Endothelial cell of umbilical vein (primary cell): ENCODE results near the gene CCR8. TPM values are rescaled to one million over a fixed set of nuclear protein-coding genes. Genes with fewer than 3 reads are reported as not detected.

ENCODE experiments used
- BruUV-seq: library from RNA; stranded (reverse); fragments of 400-500 nt; replicated peaks from 2 replicates; lab custom pipeline; 2021; lab: Mats Ljungman, UMichigan
- CTCF ChIA-PET: fragments of 300-600, 350-600 bp; sonication (Branson Sonifier 250); formaldehyde crosslinking; loops from one replicate; lab custom pipeline; 2021; ENCODE audit warnings: antibody characterized with exemption, inconsistent platforms; lab: Charles Lee
- POLR2A ChIA-PET: fragments of 300-600, 350-600 bp; sonication (Branson Sonifier 250); formaldehyde crosslinking; loops from one replicate; lab custom pipeline; 2021; ENCODE audit warnings: antibody characterized with exemption, inconsistent platforms; lab: Charles Lee
- DNase-seq: peaks from one replicate; pipeline ENCODE4 v3.0.0-alpha.2; 2011; ENCODE audit warnings: low read depth, low spot score
- FAIRE-seq: peaks from 2 replicates; lab custom pipeline; 2011; peaks lifted over from hg19 to GRCh38; lab: Jason Lieb, UNC
- H2AFZ ChIP-seq: 2 replicates; pipeline ENCODE4 v1.6.0; 2012; ENCODE audit warnings: low read depth, low read length, control low read depth, inconsistent platforms
- H3K27ac ChIP-seq: 2 replicates; pipeline ENCODE4 v1.5.1; 2011; ENCODE audit warnings: low read depth, mild to moderate bottlenecking, control low read depth, low read length, moderate library complexity; ENCODE audit not compliant: insufficient read depth
- H3K27me3 ChIP-seq, 2 experiments: 2 replicates each; pipeline versions ENCODE4 v1.6.0 to v1.6.1; 2011; ENCODE audit warnings: low read length in 2 of 2, mixed read lengths in 1 of 2; ENCODE audit not compliant: control insufficient read depth in 2 of 2, insufficient read depth in 2 of 2
- H3K36me3 ChIP-seq, 2 experiments: 2 replicates in 1 of 2; 3 replicates in 1 of 2; pipeline ENCODE4 v1.5.1; 2011; ENCODE audit warnings: low read length in 2 of 2, mild to moderate bottlenecking in 1 of 2, moderate library complexity in 1 of 2; ENCODE audit not compliant: control insufficient read depth in 2 of 2, insufficient read depth in 2 of 2; ENCODE audit errors: extremely low read depth in 1 of 2
- H3K4me1 ChIP-seq: 3 replicates; pipeline ENCODE4 v1.5.1; 2011; ENCODE audit warnings: mild to moderate bottlenecking, low read length; ENCODE audit not compliant: control insufficient read depth, insufficient read depth; ENCODE audit errors: extremely low read depth
- H3K4me2 ChIP-seq: 2 replicates; pipeline ENCODE4 v1.6.1; 2011; ENCODE audit warnings: low read length, control low read depth, mixed read lengths; ENCODE audit not compliant: insufficient read depth
- H3K4me3 ChIP-seq, 3 experiments: fragments of 200-600 bp in 1 of 3; sonication (generic), shearing (Covaris generic) in 1 of 3; replicated peaks in 1 of 3; 2 replicates each; pipeline ENCODE4 v1.5.1; 2011 to 2016; ENCODE audit warnings: control low read depth in 3 of 3, low read length in 3 of 3, mild to moderate bottlenecking in 2 of 3, inconsistent platforms in 1 of 3, low read depth in 1 of 3, moderate library complexity in 1 of 3; ENCODE audit not compliant: insufficient read depth in 1 of 3
- H3K79me2 ChIP-seq: 2 replicates; pipeline ENCODE4 v1.6.0; 2012; ENCODE audit warnings: low read length, inconsistent platforms; ENCODE audit not compliant: control insufficient read depth, insufficient read depth
- H3K9ac ChIP-seq: replicated peaks from 2 replicates; pipeline ENCODE3; 2011; ENCODE audit warnings: low read length, control low read depth; ENCODE audit not compliant: insufficient read depth; ENCODE audit errors: extremely low read depth
- H3K9me1 ChIP-seq: replicated peaks from 3 replicates; pipeline ENCODE4 v1.6.0; 2011; ENCODE audit warnings: mild to moderate bottlenecking, low read length; ENCODE audit not compliant: control insufficient read depth, insufficient read depth; ENCODE audit errors: extremely low read depth
- H3K9me3 ChIP-seq: replicated peaks from 2 replicates; pipeline ENCODE4 v1.5.1; 2012; ENCODE audit warnings: low read length, inconsistent platforms; ENCODE audit not compliant: control insufficient read depth, insufficient read depth
- H4K20me1 ChIP-seq: replicated peaks from 2 replicates; pipeline ENCODE3; 2011; ENCODE audit warnings: mild to moderate bottlenecking, low read length; ENCODE audit not compliant: control insufficient read depth, insufficient read depth; ENCODE audit errors: extremely low read depth
- EZH2 ChIP-seq: IDR thresholded peaks from 2 replicates; pipeline ENCODE4 v1.6.1; 2012; ENCODE audit warnings: borderline replicate concordance, low read depth, mild to moderate bottlenecking, moderate library complexity, low read length, inconsistent platforms; ENCODE audit not compliant: severe bottlenecking
- FOS ChIP-seq: IDR thresholded peaks from 2 replicates; pipeline ENCODE4 v1.6.1; 2011; ENCODE audit warnings: mild to moderate bottlenecking, low read length, moderate library complexity, borderline replicate concordance; ENCODE audit not compliant: insufficient read depth
- GATA2 ChIP-seq: IDR thresholded peaks from 2 replicates; pipeline ENCODE4 v1.7.0; 2011; ENCODE audit warnings: low read depth, mild to moderate bottlenecking, moderate library complexity, mixed read lengths, low read length; ENCODE audit not compliant: insufficient read length, insufficient read depth
- JUN ChIP-seq: IDR thresholded peaks from 2 replicates; pipeline ENCODE4 v1.6.1; 2011; ENCODE audit warnings: borderline replicate concordance, low read depth; ENCODE audit not compliant: insufficient read length, insufficient read depth
- MYC ChIP-seq: IDR thresholded peaks from one replicate; pipeline ENCODE4 v1.6.1; 2011; ENCODE audit warnings: mild to moderate bottlenecking, low read depth, low read length
- POLR2A ChIP-seq: IDR thresholded peaks from 2 replicates; pipeline ENCODE4 v1.6.1; 2012; ENCODE audit warnings: low read depth, mild to moderate bottlenecking, control low read depth, low read length
- POLR2AphosphoS5 ChIP-seq: IDR thresholded peaks from 2 replicates; pipeline ENCODE4 v1.6.1; 2012; ENCODE audit warnings: low read depth, mild to moderate bottlenecking, control low read depth, low read length, moderate library complexity; ENCODE audit not compliant: insufficient read depth
- dilution Hi-C: fragments of 300-500 bp; cut with MboI; formaldehyde crosslinking; loops from one replicate; pipeline ENCODE4 v1.15.0; 2019; ENCODE audit warnings: low sequenced_read_pairs; ENCODE audit not compliant: extremely low pct_ligation_motif_present
- intact Hi-C: fragments of 100-400 bp; cut with micrococcal nuclease; formaldehyde crosslinking; loops from one replicate; pipeline ENCODE4 v1.10.0; 2022
- polyA plus RNA-seq, 4 experiments: library from polyadenylated mRNA; depleted of rRNA in 3 of 4; stranded (reverse) in 3 of 4; unstranded in 1 of 4; fragments of >200 nt; gene quantifications; 2 replicates each; pipeline versions ENCODE4 v1.2.1 to v1.2.3, GENCODE V29; 2011 to 2012; ENCODE audit warnings: missing spikeins in 1 of 4
- total RNA-seq: library from RNA; stranded (reverse); gene quantifications from 2 replicates; pipeline ENCODE4 v1.2.3, GENCODE V29; 2021
- TF ChIP-seq, protein P1 (sequence below), 2 donors: IDR thresholded peaks; 1 replicate in 1 of 2; 2 replicates in 1 of 2; pipeline ENCODE4 v1.5.1; 2011; ENCODE audit warnings: low read length in 2 of 2, mild to moderate bottlenecking in 2 of 2, moderate library complexity in 2 of 2, control low read depth in 1 of 2, inconsistent platforms in 1 of 2, low read depth in 1 of 2; ENCODE audit not compliant: insufficient read depth in 1 of 2; ENCODE audit errors: extremely low read depth in 1 of 2
- TF ChIP-seq, protein P2 (sequence below): IDR thresholded peaks from 2 replicates; pipeline ENCODE4 v1.6.1; 2011; ENCODE audit not compliant: insufficient read depth, insufficient read length

The CCR8 gene
- total and polyA plus RNA-seq, 2 donors (not counting 3 experiments of a cell fraction or from before 2014, with no cell fraction given), result not detected

DNA sequence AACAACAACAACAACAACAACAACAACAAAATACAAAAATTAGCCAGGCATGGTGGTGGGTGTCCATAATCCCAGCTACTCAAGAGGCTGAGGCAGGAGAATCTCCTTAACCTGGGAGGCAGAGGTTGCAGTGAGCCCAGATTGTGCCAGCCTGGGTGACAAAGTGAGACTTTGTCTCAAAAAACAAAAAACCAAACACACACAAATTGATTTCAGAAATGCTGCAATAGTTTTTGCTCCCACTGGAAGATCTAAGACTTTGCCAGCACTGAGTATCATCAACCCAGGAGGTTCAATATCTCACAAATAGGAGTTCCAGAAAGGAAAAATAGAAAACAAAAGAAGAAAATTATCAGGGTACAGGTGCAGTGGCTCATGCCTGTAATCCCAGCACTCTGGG, 16.2 kb upstream of the CCR8 start:
- Histone ChIP-seq H3K4me2 (no peak overlapping the region), H3K27ac (no peak overlapping the region), H3K4me1 (no peaks in the 10 kb centered on the region), H3K79me2 (no peaks in the 10 kb centered on the region), H3K27me3 (no peaks in the 10 kb centered on the region), H2AFZ (no peak overlapping the region), H3K36me3 (no peaks in the 10 kb centered on the region), H3K9ac (no peak overlapping the region), H3K9me1 (no peaks in the 10 kb centered on the region), H4K20me1 (no peaks in the 10 kb centered on the region), H3K9me3 (no peaks in the 10 kb centered on the region), H3K4me3 (no peak overlapping the region)
- dilution Hi-C loops (no loop called here), intact Hi-C loops (no loop called here)
- ChIA-PET CTCF (no interaction called here), POLR2A (no interaction called here)
- TF ChIP-seq MYC, result no peak
- DNase-seq (no peak), FAIRE-seq (no peak)
- no TSS peak for BruUV-seq

GRCh38 chr3:39315420-39315819, 14.1 kb upstream of the CCR8 start:
- TF ChIP-seq, protein P1, sequence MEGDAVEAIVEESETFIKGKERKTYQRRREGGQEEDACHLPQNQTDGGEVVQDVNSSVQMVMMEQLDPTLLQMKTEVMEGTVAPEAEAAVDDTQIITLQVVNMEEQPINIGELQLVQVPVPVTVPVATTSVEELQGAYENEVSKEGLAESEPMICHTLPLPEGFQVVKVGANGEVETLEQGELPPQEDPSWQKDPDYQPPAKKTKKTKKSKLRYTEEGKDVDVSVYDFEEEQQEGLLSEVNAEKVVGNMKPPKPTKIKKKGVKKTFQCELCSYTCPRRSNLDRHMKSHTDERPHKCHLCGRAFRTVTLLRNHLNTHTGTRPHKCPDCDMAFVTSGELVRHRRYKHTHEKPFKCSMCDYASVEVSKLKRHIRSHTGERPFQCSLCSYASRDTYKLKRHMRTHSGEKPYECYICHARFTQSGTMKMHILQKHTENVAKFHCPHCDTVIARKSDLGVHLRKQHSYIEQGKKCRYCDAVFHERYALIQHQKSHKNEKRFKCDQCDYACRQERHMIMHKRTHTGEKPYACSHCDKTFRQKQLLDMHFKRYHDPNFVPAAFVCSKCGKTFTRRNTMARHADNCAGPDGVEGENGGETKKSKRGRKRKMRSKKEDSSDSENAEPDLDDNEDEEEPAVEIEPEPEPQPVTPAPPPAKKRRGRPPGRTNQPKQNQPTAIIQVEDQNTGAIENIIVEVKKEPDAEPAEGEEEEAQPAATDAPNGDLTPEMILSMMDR (IDR thresholded peaks at IDR 0.05; ENCODE audit: extremely low read depth in 1 of 2, insufficient read depth in 1 of 2, low read depth in 1 of 2, low read length in 2 of 2), result no peak
- no peak for TF ChIP-seq POLR2A
- TF ChIP-seq GATA2, result no peak
- TF ChIP-seq, protein P2, sequence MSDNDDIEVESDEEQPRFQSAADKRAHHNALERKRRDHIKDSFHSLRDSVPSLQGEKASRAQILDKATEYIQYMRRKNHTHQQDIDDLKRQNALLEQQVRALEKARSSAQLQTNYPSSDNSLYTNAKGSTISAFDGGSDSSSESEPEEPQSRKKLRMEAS, result no peak
- no peak for TF ChIP-seq MYC
- TF ChIP-seq FOS, result no peak
- TF ChIP-seq EZH2, result no peak
- TF ChIP-seq POLR2AphosphoS5, result no peak
- TF ChIP-seq JUN, result no peak
- Histone ChIP-seq H3K9me1 (no peaks in the 10 kb centered on the region), H3K4me2 (no peak overlapping the region), H3K36me3 (no peaks in the 10 kb centered on the region), H3K27ac (no peak overlapping the region), H2AFZ (no peak overlapping the region), H3K4me3 (no peak overlapping the region), H3K4me1 (no peaks in the 10 kb centered on the region), H3K9me3 (no peaks in the 10 kb centered on the region), H4K20me1 (no peaks in the 10 kb centered on the region), H3K27me3 (no peaks in the 10 kb centered on the region), H3K9ac (no peak overlapping the region), H3K79me2 (no peaks in the 10 kb centered on the region)
- intact Hi-C loops, result no loop called here
- no TSS peak for BruUV-seq
- POLR2A ChIA-PET, result no interaction called here
- FAIRE-seq (no peak), DNase-seq (no peak)
- dilution Hi-C loops, result no loop called here
- CTCF ChIA-PET, result no interaction called here
